ENCODE data around the gene SPCS2.
A peak's percentile ranks its signal among the peaks of the same experiment; 100 is the strongest.

Gene SPCS2

GRCh38 chr11:74989260-74989638, 40.2 kb downstream of the SPCS2 start:
- H3K4me3 ChIP-seq (ENCODE audit: low read depth, low read length) = peak overlapping the region; percentile 93
- peak; percentile 31 for DNase-seq (ENCODE audit: low read depth)
- TF ChIP-seq MYC (IDR thresholded peaks at IDR 0.05; ENCODE audit: low read depth, low read length) (no peak), MAX (IDR thresholded peaks at IDR 0.05; ENCODE audit: low read depth, low read length) (0 out of 2 replicates have a peak, but pooled peaks have one; percentile 28)

GRCh38 chr11:74990150-74990549, 41.1 kb downstream of the SPCS2 start:
- peak; percentile 44 for DNase-seq (ENCODE audit: low read depth)
- H3K4me3 ChIP-seq (ENCODE audit: low read depth, low read length) = peak overlapping the region; percentile 93

GRCh38 chr11:74990941-74991340, 41.9 kb downstream of the SPCS2 start:
- TF ChIP-seq MYC (IDR thresholded peaks at IDR 0.05; ENCODE audit: low read depth, low read length) (no peak), CTCF (IDR thresholded peaks at IDR 0.05; ENCODE audit: low read depth, low read length) (no peak), MAX (IDR thresholded peaks at IDR 0.05; ENCODE audit: low read depth, low read length) (no peak), POLR2A (IDR thresholded peaks at IDR 0.05; ENCODE audit: extremely low read depth, insufficient read length) (no peak)
- H3K4me3 ChIP-seq (ENCODE audit: low read depth, low read length) = peak overlapping the region; percentile 12
- no peak for DNase-seq (ENCODE audit: low read depth)

- TF ChIP-seq POLR2A (IDR thresholded peaks at IDR 0.05; ENCODE audit: extremely low read depth, insufficient read length) = no peak
- TF ChIP-seq MAX (IDR thresholded peaks at IDR 0.05; ENCODE audit: low read depth, low read length) = no peak
- no peak for TF ChIP-seq CTCF (IDR thresholded peaks at IDR 0.05; ENCODE audit: low read depth, low read length)
- no peak for TF ChIP-seq MYC (IDR thresholded peaks at IDR 0.05; ENCODE audit: low read depth, low read length)
- no peak overlapping the region for H3K4me3 ChIP-seq (ENCODE audit: low read depth, low read length)
- no peak for DNase-seq (ENCODE audit: low read depth)
Observed at GRCh38 chr11:74992852-74993251, 43.8 kb downstream of the SPCS2 start.

GRCh38 chr11:75000975-75001354, 51.9 kb downstream of the SPCS2 start:
- H3K4me3 ChIP-seq (ENCODE audit: low read depth, low read length) = no peak overlapping the region
- no peak for DNase-seq (ENCODE audit: low read depth)
- TF ChIP-seq POLR2A (IDR thresholded peaks at IDR 0.05; ENCODE audit: extremely low read depth, insufficient read length) (no peak), CTCF (IDR thresholded peaks at IDR 0.05; ENCODE audit: low read depth, low read length) (no peak), MAX (IDR thresholded peaks at IDR 0.05; ENCODE audit: low read depth, low read length) (no peak), MYC (IDR thresholded peaks at IDR 0.05; ENCODE audit: low read depth, low read length) (no peak)

- TF ChIP-seq MYC (IDR thresholded peaks at IDR 0.05; ENCODE audit: low read depth, low read length) (no peak), MAX (IDR thresholded peaks at IDR 0.05; ENCODE audit: low read depth, low read length) (no peak), POLR2A (IDR thresholded peaks at IDR 0.05; ENCODE audit: extremely low read depth, insufficient read length) (no peak), CTCF (IDR thresholded peaks at IDR 0.05; ENCODE audit: low read depth, low read length) (no peak)
- DNase-seq (ENCODE audit: low read depth) = no peak
- no peak overlapping the region for H3K4me3 ChIP-seq (ENCODE audit: low read depth, low read length)
Observed at GRCh38 chr11:75001686-75002085, 52.6 kb downstream of the SPCS2 start.

GRCh38 chr11:75002516-75002915, 53.5 kb downstream of the SPCS2 start:
- no peak for DNase-seq (ENCODE audit: low read depth)

More at GRCh38 chr11:75002516-75002915, 53.5 kb downstream of the SPCS2 start:
- TF ChIP-seq POLR2A (IDR thresholded peaks at IDR 0.05; ENCODE audit: extremely low read depth, insufficient read length) (no peak), MAX (IDR thresholded peaks at IDR 0.05; ENCODE audit: low read depth, low read length) (no peak), MYC (IDR thresholded peaks at IDR 0.05; ENCODE audit: low read depth, low read length) (no peak), CTCF (IDR thresholded peaks at IDR 0.05; ENCODE audit: low read depth, low read length) (no peak)
- no peak overlapping the region for H3K4me3 ChIP-seq (ENCODE audit: low read depth, low read length)

All from NB4 (cell line).